Subcutaneous abdominal adipose tissue (tissue), 5 donors: Measurements from ENCODE around the gene KAZN.

Source experiments
- H3K27ac ChIP-seq: one replicate; pipeline ENCODE4 v1.7.0; 2013; ENCODE audit warnings: low read depth, mild to moderate bottlenecking, inconsistent platforms, low read length, moderate library complexity
- H3K27me3 ChIP-seq, 5 donors: one replicate each; pipeline ENCODE4 v1.7.0; 2013; ENCODE audit warnings: low read length in 5 of 5, inconsistent platforms in 1 of 5; ENCODE audit not compliant: control insufficient read depth in 5 of 5, insufficient read depth in 4 of 5
- H3K36me3 ChIP-seq, 5 donors: one replicate each; pipeline ENCODE4 v1.7.0; 2013; ENCODE audit warnings: low read length in 5 of 5; ENCODE audit not compliant: control insufficient read depth in 5 of 5, insufficient read depth in 5 of 5
- H3K4me1 ChIP-seq, 5 donors: one replicate each; pipeline ENCODE4 v1.7.0; 2013; ENCODE audit warnings: low read length in 5 of 5, mild to moderate bottlenecking in 3 of 5, moderate library complexity in 1 of 5; ENCODE audit not compliant: control insufficient read depth in 5 of 5, insufficient read depth in 5 of 5
- H3K4me3 ChIP-seq, 5 donors: one replicate each; pipeline ENCODE4 v1.7.0; 2013; ENCODE audit warnings: low read length in 5 of 5, low read depth in 1 of 5
- H3K9ac ChIP-seq, 5 donors: one replicate each; pipeline ENCODE4 v1.7.0; 2013; ENCODE audit warnings: low read length in 5 of 5, mild to moderate bottlenecking in 4 of 5, moderate library complexity in 3 of 5
- H3K9me3 ChIP-seq, 5 donors: one replicate each; pipeline ENCODE4 v1.7.0; 2013; ENCODE audit warnings: low read length in 5 of 5; ENCODE audit not compliant: control insufficient read depth in 5 of 5
- donor health status: healthy.
- donor health status: healthy.
- donor health status: healthy.
- donor health status: healthy.
- donor health status: healthy.

KAZN gene

GRCh38 chr1:14845851-14846250 lies 247.4 kb downstream of the KAZN start:
- no peak overlapping the region for H3K9ac ChIP-seq
- peaks cover 0 to 4% (median 0%) of the 10 kb centered on the region in 5 donors for H3K4me1 ChIP-seq
- H3K27me3 ChIP-seq: peaks cover 0 to 5% (median 0%) of the 10 kb centered on the region in 5 donors
- H3K27ac ChIP-seq: no peak overlapping the region
- no peaks in the 10 kb centered on the region for H3K36me3 ChIP-seq
- H3K9me3 ChIP-seq: peaks cover 10 to 29% (median 16%) of the 10 kb centered on the region in 5 donors
- H3K4me3 ChIP-seq: no peak overlapping the region

- Histone ChIP-seq H3K9ac (no peak overlapping the region), H3K9me3 (peaks cover 6 to 20% (median 11%) of the 10 kb centered on the region in 5 donors), H3K4me1 (peaks cover 0 to 4% (median 0%) of the 10 kb centered on the region in 5 donors), H3K36me3 (no peaks in the 10 kb centered on the region), H3K27ac (no peak overlapping the region), H3K27me3 (peaks cover 0 to 6% (median 0%) of the 10 kb centered on the region in 5 donors), H3K4me3 (no peak overlapping the region)
Observed at GRCh38 chr1:14846688-14847087, 248.2 kb downstream of the KAZN start.

DNA sequence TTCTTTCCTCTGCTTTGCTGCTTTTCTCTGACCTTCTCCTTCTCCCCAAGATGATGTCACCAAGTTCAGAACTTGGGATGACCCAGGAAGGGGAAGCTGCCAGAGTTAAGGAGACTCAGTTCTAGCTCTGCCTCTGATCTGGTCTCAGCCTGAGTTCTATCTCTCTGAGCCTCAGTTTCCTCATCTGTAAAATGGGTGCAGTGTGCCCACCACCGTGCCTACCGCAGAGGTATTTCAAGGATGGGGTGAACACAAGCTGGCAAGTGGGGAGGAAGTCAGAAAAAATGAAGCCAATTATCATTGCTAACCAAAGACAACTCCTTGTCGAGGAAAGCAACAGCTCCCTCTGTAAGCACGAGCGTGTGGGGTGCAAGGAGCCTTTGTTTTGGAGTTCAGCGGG lies 249.7 kb downstream of the KAZN start:
- Histone ChIP-seq H3K9ac (no peak overlapping the region), H3K27me3 (peaks cover 0 to 6% (median 2%) of the 10 kb centered on the region in 5 donors), H3K4me1 (peaks cover 0 to 4% (median 0%) of the 10 kb centered on the region in 5 donors), H3K27ac (no peak overlapping the region), H3K36me3 (no peaks in the 10 kb centered on the region), H3K4me3 (no peak overlapping the region), H3K9me3 (peaks cover 0 to 7% (median 0%) of the 10 kb centered on the region in 5 donors)

GRCh38 chr1:14848625-14849024 lies 250.1 kb downstream of the KAZN start:
- H3K27ac ChIP-seq: no peak overlapping the region
- no peak overlapping the region for H3K4me3 ChIP-seq
- peaks cover 0 to 6% (median 3%) of the 10 kb centered on the region in 5 donors for H3K27me3 ChIP-seq
- H3K9me3 ChIP-seq: peaks cover 0 to 3% (median 0%) of the 10 kb centered on the region in 5 donors
- H3K4me1 ChIP-seq: peaks cover 0 to 4% (median 0%) of the 10 kb centered on the region in 5 donors
- H3K9ac ChIP-seq: no peak overlapping the region
- H3K36me3 ChIP-seq: no peaks in the 10 kb centered on the region

DNA sequence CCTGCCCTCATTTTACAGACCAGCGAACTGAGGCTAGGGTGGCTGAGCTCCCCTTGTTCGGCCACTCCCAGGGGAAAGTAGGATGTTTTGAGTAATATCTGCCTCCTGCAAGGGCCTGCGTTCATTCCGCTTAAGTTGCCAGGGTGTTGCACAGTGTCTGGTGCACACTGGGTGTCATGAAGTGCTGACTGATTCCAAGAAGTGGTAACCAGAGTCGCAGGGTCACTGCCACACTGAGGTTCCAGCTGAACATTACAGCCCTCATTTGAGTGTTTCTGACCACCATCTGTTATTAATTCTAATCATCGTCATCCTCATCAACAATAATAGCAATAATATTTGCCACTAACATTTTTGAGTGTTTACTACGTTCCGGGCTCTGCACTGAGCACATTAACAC lies 250.6 kb downstream of the KAZN start:
- Histone ChIP-seq H3K4me1 (peaks cover 0 to 4% (median 0%) of the 10 kb centered on the region in 5 donors), H3K9ac (no peak overlapping the region), H3K27ac (no peak overlapping the region), H3K9me3 (peaks cover 0 to 2% (median 0%) of the 10 kb centered on the region in 5 donors), H3K36me3 (no peaks in the 10 kb centered on the region), H3K4me3 (no peak overlapping the region), H3K27me3 (peaks cover 0 to 6% (median 3%) of the 10 kb centered on the region in 5 donors)

DNA sequence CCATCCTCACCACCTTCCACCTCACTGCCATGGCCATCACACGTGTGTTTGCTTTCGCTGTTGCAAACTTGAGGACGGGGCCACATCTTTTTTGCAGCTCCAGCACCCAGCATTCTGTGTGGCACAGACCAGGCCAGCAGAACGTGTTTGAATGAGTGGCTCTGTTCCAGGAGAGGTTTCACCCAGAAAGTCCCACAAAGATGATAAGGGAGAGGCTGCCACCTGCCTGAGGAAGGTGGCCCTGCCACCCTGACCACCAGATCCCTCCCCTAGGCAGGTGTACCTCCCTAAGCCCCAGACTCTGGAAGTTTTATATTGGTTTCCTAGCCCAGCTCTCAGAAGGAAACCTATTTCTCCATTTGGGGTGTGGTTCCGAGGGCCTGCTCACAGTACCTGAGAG lies 252.1 kb downstream of the KAZN start:
- Histone ChIP-seq H3K4me3 (no peak overlapping the region), H3K9ac (no peak overlapping the region), H3K4me1 (peaks cover 0 to 9% (median 0%) of the 10 kb centered on the region in 5 donors), H3K36me3 (no peaks in the 10 kb centered on the region), H3K27ac (no peak overlapping the region), H3K9me3 (no peaks in the 10 kb centered on the region), H3K27me3 (peaks cover 0 to 6% (median 3%) of the 10 kb centered on the region in 5 donors)

- H3K9ac ChIP-seq: no peak overlapping the region
- no peaks in the 10 kb centered on the region for H3K36me3 ChIP-seq
- peaks cover 0 to 6% (median 3%) of the 10 kb centered on the region in 5 donors for H3K27me3 ChIP-seq
- H3K27ac ChIP-seq: no peak overlapping the region
- H3K4me3 ChIP-seq: no peak overlapping the region
- H3K4me1 ChIP-seq: peaks cover 0 to 9% (median 0%) of the 10 kb centered on the region in 5 donors
- H3K9me3 ChIP-seq: no peaks in the 10 kb centered on the region
Observed at GRCh38 chr1:14851760-14852159, 253.3 kb downstream of the KAZN start.

GRCh38 chr1:14852291-14852690 lies 253.8 kb downstream of the KAZN start:
- Histone ChIP-seq H3K4me3 (no peak overlapping the region), H3K27ac (no peak overlapping the region), H3K9me3 (no peaks in the 10 kb centered on the region), H3K4me1 (peaks cover 0 to 9% (median 0%) of the 10 kb centered on the region in 5 donors), H3K27me3 (peaks cover 0 to 6% (median 3%) of the 10 kb centered on the region in 5 donors), H3K9ac (no peak overlapping the region), H3K36me3 (no peaks in the 10 kb centered on the region)

- H3K4me3 ChIP-seq: no peak overlapping the region
- peaks cover 0 to 6% (median 3%) of the 10 kb centered on the region in 5 donors for H3K27me3 ChIP-seq
Observed at GRCh38 chr1:14853518-14853917, 255.0 kb downstream of the KAZN start.

DNA sequence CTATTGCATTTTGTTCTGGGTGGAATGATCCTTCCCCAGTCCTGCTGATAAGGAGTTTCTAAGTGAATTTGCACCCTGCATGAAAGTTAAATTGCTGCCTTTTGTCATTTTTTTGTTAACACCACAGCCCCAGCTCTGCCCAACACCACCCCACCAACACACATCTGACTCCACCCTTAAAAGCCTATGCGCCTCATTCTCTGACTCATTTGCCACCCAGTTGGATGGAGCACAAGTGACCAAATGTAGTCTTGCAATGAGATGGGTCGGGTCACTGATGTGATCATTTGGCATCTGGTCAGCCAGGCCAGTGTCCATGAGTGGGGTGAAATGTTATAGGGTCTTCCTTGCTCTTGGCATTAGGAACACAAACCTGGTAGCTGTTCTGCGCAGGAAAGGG lies 256.8 kb downstream of the KAZN start:
- Histone ChIP-seq H3K4me3 (no peak overlapping the region), H3K27ac (no peak overlapping the region), H3K9me3 (no peaks in the 10 kb centered on the region), H3K4me1 (peaks cover 0 to 5% (median 0%) of the 10 kb centered on the region in 5 donors), H3K36me3 (no peaks in the 10 kb centered on the region), H3K9ac (no peak overlapping the region), H3K27me3 (peaks cover 0 to 6% (median 3%) of the 10 kb centered on the region in 5 donors)

More at GRCh38 chr1:14853518-14853917, 255.0 kb downstream of the KAZN start:
- Histone ChIP-seq H3K9me3 (no peaks in the 10 kb centered on the region), H3K4me1 (peaks cover 0 to 9% (median 0%) of the 10 kb centered on the region in 5 donors), H3K9ac (no peak overlapping the region), H3K27ac (no peak overlapping the region), H3K36me3 (no peaks in the 10 kb centered on the region)
